ENCODE results near the gene INPP5D.
A peak's percentile ranks its signal among the peaks of the same experiment; 100 is the strongest.

INPP5D gene

DNA sequence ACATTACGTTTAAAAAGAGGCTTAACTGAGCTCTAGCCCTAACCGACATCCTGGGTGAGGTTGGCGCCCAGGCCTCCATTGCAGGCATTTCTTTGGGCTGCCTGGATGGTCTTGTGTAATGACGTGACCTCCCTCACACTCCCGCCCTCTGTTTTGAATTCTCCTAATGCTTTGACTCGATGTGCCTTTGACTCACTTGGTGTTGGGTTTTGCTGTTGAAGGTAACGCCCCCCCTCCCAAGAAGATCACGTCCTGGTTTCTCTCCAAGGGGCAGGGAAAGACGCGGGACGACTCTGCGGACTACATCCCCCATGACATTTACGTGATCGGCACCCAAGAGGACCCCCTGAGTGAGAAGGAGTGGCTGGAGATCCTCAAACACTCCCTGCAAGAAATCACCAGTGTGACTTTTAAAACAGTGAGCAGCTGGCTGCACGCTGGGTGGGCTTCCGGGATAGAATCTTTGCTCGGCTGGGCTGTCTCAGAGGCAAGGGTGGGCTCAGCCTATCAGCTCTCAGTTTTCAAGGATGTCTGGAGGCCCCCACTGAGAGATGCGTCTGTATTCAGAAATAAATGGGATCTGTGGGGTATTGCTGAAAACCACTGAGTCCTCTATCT lies 103.5 kb downstream of the INPP5D start:
- Histone ChIP-seq H3K4me1 (ENCODE audit: control insufficient read depth, insufficient read depth, low read length, poor library complexity, severe bottlenecking) (peaks cover 25% of the 10 kb centered on the region), H3K27me3 (replicated peaks; ENCODE audit: control insufficient read depth, insufficient read depth, low read length, poor library complexity, severe bottlenecking) (no peaks in the 10 kb centered on the region), H3K4me3 (ENCODE audit: insufficient read depth, low read depth, low read length, poor library complexity, severe bottlenecking) (no peak overlapping the region), H3K9me3 (ENCODE audit: control insufficient read depth, low read length) (no peaks in the 10 kb centered on the region), H3K27ac (ENCODE audit: insufficient read depth, low read length, poor library complexity, severe bottlenecking) (no peak overlapping the region), H3K36me3 (ENCODE audit: control insufficient read depth, insufficient read depth, low read length) (peaks cover 73% of the 10 kb centered on the region)
- no peak for DNase-seq

GRCh38 chr2:233164128-233164635 lies 104.0 kb downstream of the INPP5D start:
- H3K27me3 ChIP-seq (replicated peaks; ENCODE audit: control insufficient read depth, insufficient read depth, low read length, poor library complexity, severe bottlenecking) = no peaks in the 10 kb centered on the region
- H3K36me3 ChIP-seq (ENCODE audit: control insufficient read depth, insufficient read depth, low read length) = peaks cover 73% of the 10 kb centered on the region
- H3K27ac ChIP-seq (ENCODE audit: insufficient read depth, low read length, poor library complexity, severe bottlenecking) = no peak overlapping the region

DNA sequence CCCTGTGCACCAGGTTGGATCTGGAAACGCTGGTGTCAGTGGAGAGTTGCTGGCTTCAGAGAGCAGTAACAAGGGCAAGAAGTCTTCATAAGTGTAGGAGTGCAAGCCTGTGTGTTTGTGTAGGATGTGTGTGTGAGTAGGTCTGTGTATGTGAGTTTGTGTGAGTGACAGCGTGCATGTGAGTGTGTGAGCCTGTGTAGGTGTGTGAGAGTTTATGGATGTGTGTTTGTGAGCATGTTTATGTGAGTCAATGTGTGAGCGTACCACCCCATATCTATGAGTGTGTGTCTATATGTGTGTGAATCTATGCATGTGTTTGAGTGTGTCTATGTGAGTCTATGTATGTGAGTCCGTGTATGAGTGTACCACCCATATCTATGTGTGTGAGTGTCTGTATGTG lies 104.8 kb downstream of the INPP5D start:
- Histone ChIP-seq H3K27me3 (replicated peaks; ENCODE audit: control insufficient read depth, insufficient read depth, low read length, poor library complexity, severe bottlenecking) (no peaks in the 10 kb centered on the region), H3K4me1 (ENCODE audit: control insufficient read depth, insufficient read depth, low read length, poor library complexity, severe bottlenecking) (peaks cover 25% of the 10 kb centered on the region), H3K36me3 (ENCODE audit: control insufficient read depth, insufficient read depth, low read length) (peaks cover 73% of the 10 kb centered on the region), H3K27ac (ENCODE audit: insufficient read depth, low read length, poor library complexity, severe bottlenecking) (no peak overlapping the region), H3K9me3 (ENCODE audit: control insufficient read depth, low read length) (no peaks in the 10 kb centered on the region), H3K4me3 (ENCODE audit: insufficient read depth, low read depth, low read length, poor library complexity, severe bottlenecking) (no peak overlapping the region)
- no peak for DNase-seq

More at GRCh38 chr2:233164128-233164635, 104.0 kb downstream of the INPP5D start:
- Histone ChIP-seq H3K4me1 (ENCODE audit: control insufficient read depth, insufficient read depth, low read length, poor library complexity, severe bottlenecking) (peaks cover 25% of the 10 kb centered on the region), H3K4me3 (ENCODE audit: insufficient read depth, low read depth, low read length, poor library complexity, severe bottlenecking) (no peak overlapping the region), H3K9me3 (ENCODE audit: control insufficient read depth, low read length) (no peaks in the 10 kb centered on the region)
- no peak for DNase-seq

DNA sequence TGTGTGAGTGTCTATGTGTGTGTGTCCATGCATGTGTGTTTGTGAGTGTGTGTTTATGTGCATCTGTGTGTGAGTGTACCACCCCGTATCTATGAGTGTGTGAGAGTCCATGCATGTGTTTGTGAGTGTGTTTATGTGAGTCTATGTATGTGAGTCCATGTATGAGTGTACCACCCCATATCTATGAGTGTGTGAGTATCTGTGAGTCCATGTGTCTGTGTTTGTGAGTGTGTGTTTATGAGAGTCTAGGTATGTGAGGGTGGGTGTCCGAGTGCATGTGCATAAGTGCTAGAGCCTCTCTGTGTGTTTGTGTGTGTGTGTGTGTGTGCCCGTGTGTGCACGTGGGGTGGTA lies 105.4 kb downstream of the INPP5D start:
- Histone ChIP-seq H3K4me1 (ENCODE audit: control insufficient read depth, insufficient read depth, low read length, poor library complexity, severe bottlenecking) (peaks cover 25% of the 10 kb centered on the region), H3K9me3 (ENCODE audit: control insufficient read depth, low read length) (no peaks in the 10 kb centered on the region), H3K36me3 (ENCODE audit: control insufficient read depth, insufficient read depth, low read length) (peaks cover 71% of the 10 kb centered on the region), H3K27ac (ENCODE audit: insufficient read depth, low read length, poor library complexity, severe bottlenecking) (no peak overlapping the region), H3K4me3 (ENCODE audit: insufficient read depth, low read depth, low read length, poor library complexity, severe bottlenecking) (peak overlapping the region; percentile 9), H3K27me3 (replicated peaks; ENCODE audit: control insufficient read depth, insufficient read depth, low read length, poor library complexity, severe bottlenecking) (no peaks in the 10 kb centered on the region)
- DNase-seq = no peak

GRCh38 chr2:233165895-233166661 lies 105.9 kb downstream of the INPP5D start:
- Histone ChIP-seq H3K9me3 (ENCODE audit: control insufficient read depth, low read length) (no peaks in the 10 kb centered on the region), H3K4me3 (ENCODE audit: insufficient read depth, low read depth, low read length, poor library complexity, severe bottlenecking) (peak overlapping the region; percentile 9), H3K27ac (ENCODE audit: insufficient read depth, low read length, poor library complexity, severe bottlenecking) (peak overlapping the region; percentile 15), H3K27me3 (replicated peaks; ENCODE audit: control insufficient read depth, insufficient read depth, low read length, poor library complexity, severe bottlenecking) (no peaks in the 10 kb centered on the region), H3K36me3 (ENCODE audit: control insufficient read depth, insufficient read depth, low read length) (peaks cover 71% of the 10 kb centered on the region), H3K4me1 (ENCODE audit: control insufficient read depth, insufficient read depth, low read length, poor library complexity, severe bottlenecking) (peaks cover 25% of the 10 kb centered on the region)
- DNase-seq = no peak

- H3K9me3 ChIP-seq (ENCODE audit: control insufficient read depth, low read length) = no peaks in the 10 kb centered on the region
- no peaks in the 10 kb centered on the region for H3K27me3 ChIP-seq (replicated peaks; ENCODE audit: control insufficient read depth, insufficient read depth, low read length, poor library complexity, severe bottlenecking)
- no peak for DNase-seq
- no peak overlapping the region for H3K27ac ChIP-seq (ENCODE audit: insufficient read depth, low read length, poor library complexity, severe bottlenecking)
- H3K36me3 ChIP-seq (ENCODE audit: control insufficient read depth, insufficient read depth, low read length) = peaks cover 75% of the 10 kb centered on the region
- no peak overlapping the region for H3K4me3 ChIP-seq (ENCODE audit: insufficient read depth, low read depth, low read length, poor library complexity, severe bottlenecking)
- H3K4me1 ChIP-seq (ENCODE audit: control insufficient read depth, insufficient read depth, low read length, poor library complexity, severe bottlenecking) = peaks cover 25% of the 10 kb centered on the region
Measured at GRCh38 chr2:233168445-233168844, 108.3 kb downstream of the INPP5D start.

- peaks cover 24% of the 10 kb centered on the region for H3K4me1 ChIP-seq (ENCODE audit: control insufficient read depth, insufficient read depth, low read length, poor library complexity, severe bottlenecking)
- no peak for DNase-seq
- peaks cover 75% of the 10 kb centered on the region for H3K36me3 ChIP-seq (ENCODE audit: control insufficient read depth, insufficient read depth, low read length)
Measured at GRCh38 chr2:233168919-233169318, 108.8 kb downstream of the INPP5D start.

GRCh38 chr2:233171344-233171743 lies 111.2 kb downstream of the INPP5D start:
- peaks cover 2% of the 10 kb centered on the region for H3K4me1 ChIP-seq (ENCODE audit: control insufficient read depth, insufficient read depth, low read length, poor library complexity, severe bottlenecking)
- H3K27ac ChIP-seq (ENCODE audit: insufficient read depth, low read length, poor library complexity, severe bottlenecking) = no peak overlapping the region
- no peak overlapping the region for H3K4me3 ChIP-seq (ENCODE audit: insufficient read depth, low read depth, low read length, poor library complexity, severe bottlenecking)
- no peak for DNase-seq
- H3K9me3 ChIP-seq (ENCODE audit: control insufficient read depth, low read length) = no peaks in the 10 kb centered on the region
- peaks cover 68% of the 10 kb centered on the region for H3K36me3 ChIP-seq (ENCODE audit: control insufficient read depth, insufficient read depth, low read length)
- H3K27me3 ChIP-seq (replicated peaks; ENCODE audit: control insufficient read depth, insufficient read depth, low read length, poor library complexity, severe bottlenecking) = no peaks in the 10 kb centered on the region

More at GRCh38 chr2:233168919-233169318, 108.8 kb downstream of the INPP5D start:
- Histone ChIP-seq H3K27me3 (replicated peaks; ENCODE audit: control insufficient read depth, insufficient read depth, low read length, poor library complexity, severe bottlenecking) (no peaks in the 10 kb centered on the region), H3K27ac (ENCODE audit: insufficient read depth, low read length, poor library complexity, severe bottlenecking) (no peak overlapping the region), H3K4me3 (ENCODE audit: insufficient read depth, low read depth, low read length, poor library complexity, severe bottlenecking) (no peak overlapping the region), H3K9me3 (ENCODE audit: control insufficient read depth, low read length) (no peaks in the 10 kb centered on the region)

DNA sequence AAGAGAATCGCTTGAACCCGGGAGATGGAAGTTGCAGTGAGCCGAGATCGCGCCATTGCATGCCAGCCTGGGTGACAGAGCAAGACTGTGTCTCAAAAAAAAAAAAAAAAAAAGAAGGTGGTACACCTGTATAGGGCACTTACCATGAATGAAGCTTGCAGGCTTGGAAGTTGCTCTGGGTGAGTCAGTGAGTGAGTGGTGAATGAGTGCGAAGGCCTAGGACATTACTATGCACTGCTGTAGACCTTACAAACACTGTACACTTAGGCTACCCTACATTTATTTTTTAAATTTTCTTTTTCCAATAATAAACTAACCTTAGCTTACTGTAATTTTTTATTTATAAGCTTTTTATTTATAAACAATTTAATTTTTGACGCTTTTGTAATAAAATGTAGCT lies 113.0 kb downstream of the INPP5D start:
- Histone ChIP-seq H3K9me3 (ENCODE audit: control insufficient read depth, low read length) (no peaks in the 10 kb centered on the region), H3K4me1 (ENCODE audit: control insufficient read depth, insufficient read depth, low read length, poor library complexity, severe bottlenecking) (no peaks in the 10 kb centered on the region), H3K27me3 (replicated peaks; ENCODE audit: control insufficient read depth, insufficient read depth, low read length, poor library complexity, severe bottlenecking) (no peaks in the 10 kb centered on the region), H3K4me3 (ENCODE audit: insufficient read depth, low read depth, low read length, poor library complexity, severe bottlenecking) (no peak overlapping the region), H3K27ac (ENCODE audit: insufficient read depth, low read length, poor library complexity, severe bottlenecking) (no peak overlapping the region), H3K36me3 (ENCODE audit: control insufficient read depth, insufficient read depth, low read length) (peaks cover 74% of the 10 kb centered on the region)
- no peak for DNase-seq

DNA sequence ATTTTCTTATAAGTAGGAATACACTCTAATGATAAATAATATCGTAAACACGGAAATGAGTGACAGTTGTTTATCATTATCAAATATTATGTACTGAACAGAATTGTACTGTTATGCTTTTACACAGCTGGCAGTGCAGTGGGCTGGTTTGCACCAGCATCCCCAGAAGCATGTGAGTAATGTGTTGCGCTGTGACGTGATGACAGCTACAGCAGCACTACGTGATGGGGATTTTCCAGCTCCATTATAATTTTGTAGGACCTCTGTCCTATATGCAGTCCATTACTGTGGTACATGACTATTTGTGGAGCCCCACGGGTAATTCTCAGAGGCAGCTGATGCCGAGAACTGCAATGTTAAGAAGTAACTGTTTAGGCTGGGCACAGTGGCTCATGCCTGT lies 114.0 kb downstream of the INPP5D start:
- no peak overlapping the region for H3K4me3 ChIP-seq (ENCODE audit: insufficient read depth, low read depth, low read length, poor library complexity, severe bottlenecking)
- no peaks in the 10 kb centered on the region for H3K4me1 ChIP-seq (ENCODE audit: control insufficient read depth, insufficient read depth, low read length, poor library complexity, severe bottlenecking)
- H3K9me3 ChIP-seq (ENCODE audit: control insufficient read depth, low read length) = no peaks in the 10 kb centered on the region
- peaks cover 71% of the 10 kb centered on the region for H3K36me3 ChIP-seq (ENCODE audit: control insufficient read depth, insufficient read depth, low read length)
- no peak overlapping the region for H3K27ac ChIP-seq (ENCODE audit: insufficient read depth, low read length, poor library complexity, severe bottlenecking)
- no peak for DNase-seq
- no peaks in the 10 kb centered on the region for H3K27me3 ChIP-seq (replicated peaks; ENCODE audit: control insufficient read depth, insufficient read depth, low read length, poor library complexity, severe bottlenecking)

Measured in effector memory CD4-positive, alpha-beta T cell (primary cell).